ENCODE results near the gene DISC1. TPM values are rescaled to one million over a fixed set of nuclear protein-coding genes. Genes with fewer than 3 reads are reported as not detected.

The DISC1 gene
- total and polyA plus RNA-seq, 2 of the 13 experiments (the other 11 are each of a cell fraction or from before 2014, with no cell fraction given) = 4.2 to 4.6 TPM

DNA sequence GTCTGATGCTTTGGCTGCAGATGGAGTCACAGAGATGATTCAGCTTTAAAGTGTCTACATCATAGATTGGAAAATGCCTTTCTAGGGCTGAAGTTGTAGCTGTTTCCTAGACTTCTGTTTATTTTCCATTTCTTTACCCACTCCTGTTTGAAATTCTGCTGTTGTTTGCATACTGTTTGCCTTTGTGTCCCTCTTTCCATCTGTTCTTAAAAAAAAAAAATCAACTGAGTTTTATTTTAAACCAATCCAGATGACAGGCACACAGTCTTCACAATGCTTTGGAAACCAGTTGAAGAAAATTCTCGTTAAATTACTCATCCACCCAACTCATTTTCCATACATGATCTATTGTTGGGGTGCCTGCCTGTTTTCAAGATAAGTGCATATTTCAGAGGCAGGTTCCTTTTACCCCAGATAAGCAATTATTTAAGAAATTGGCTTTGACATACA, 245.9 kb downstream of the DISC1 start (continued):
- TF ChIP-seq, protein P1, sequence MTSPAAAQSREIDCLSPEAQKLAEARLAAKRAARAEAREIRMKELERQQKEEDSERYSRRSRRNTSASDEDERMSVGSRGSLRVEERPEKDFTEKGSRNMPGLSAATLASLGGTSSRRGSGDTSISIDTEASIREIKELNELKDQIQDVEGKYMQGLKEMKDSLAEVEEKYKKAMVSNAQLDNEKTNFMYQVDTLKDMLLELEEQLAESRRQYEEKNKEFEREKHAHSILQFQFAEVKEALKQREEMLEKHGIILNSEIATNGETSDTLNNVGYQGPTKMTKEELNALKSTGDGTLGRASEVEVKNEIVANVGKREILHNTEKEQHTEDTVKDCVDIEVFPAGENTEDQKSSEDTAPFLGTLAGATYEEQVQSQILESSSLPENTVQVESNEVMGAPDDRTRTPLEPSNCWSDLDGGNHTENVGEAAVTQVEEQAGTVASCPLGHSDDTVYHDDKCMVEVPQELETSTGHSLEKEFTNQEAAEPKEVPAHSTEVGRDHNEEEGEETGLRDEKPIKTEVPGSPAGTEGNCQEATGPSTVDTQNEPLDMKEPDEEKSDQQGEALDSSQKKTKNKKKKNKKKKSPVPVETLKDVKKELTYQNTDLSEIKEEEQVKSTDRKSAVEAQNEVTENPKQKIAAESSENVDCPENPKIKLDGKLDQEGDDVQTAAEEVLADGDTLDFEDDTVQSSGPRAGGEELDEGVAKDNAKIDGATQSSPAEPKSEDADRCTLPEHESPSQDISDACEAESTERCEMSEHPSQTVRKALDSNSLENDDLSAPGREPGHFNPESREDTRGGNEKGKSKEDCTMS (CRISPR knock-in tag; conservative IDR thresholded peaks at IDR 0.05) = no peak
- TF ChIP-seq ZNF460 (CRISPR knock-in tag; IDR thresholded peaks at IDR 0.05; ENCODE audit: borderline replicate concordance) = no peak
- no peak for TF ChIP-seq RAD51 (IDR thresholded peaks at IDR 0.05; ENCODE audit: borderline replicate concordance)
- TF ChIP-seq, protein P2, sequence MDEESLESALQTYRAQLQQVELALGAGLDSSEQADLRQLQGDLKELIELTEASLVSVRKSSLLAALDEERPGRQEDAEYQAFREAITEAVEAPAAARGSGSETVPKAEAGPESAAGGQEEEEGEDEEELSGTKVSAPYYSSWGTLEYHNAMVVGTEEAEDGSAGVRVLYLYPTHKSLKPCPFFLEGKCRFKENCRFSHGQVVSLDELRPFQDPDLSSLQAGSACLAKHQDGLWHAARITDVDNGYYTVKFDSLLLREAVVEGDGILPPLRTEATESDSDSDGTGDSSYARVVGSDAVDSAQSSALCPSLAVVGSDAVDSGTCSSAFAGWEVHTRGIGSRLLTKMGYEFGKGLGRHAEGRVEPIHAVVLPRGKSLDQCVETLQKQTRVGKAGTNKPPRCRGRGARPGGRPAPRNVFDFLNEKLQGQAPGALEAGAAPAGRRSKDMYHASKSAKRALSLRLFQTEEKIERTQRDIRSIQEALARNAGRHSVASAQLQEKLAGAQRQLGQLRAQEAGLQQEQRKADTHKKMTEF (CRISPR knock-in tag; IDR thresholded peaks at IDR 0.05) = no peak
- TF ChIP-seq, protein P3, sequence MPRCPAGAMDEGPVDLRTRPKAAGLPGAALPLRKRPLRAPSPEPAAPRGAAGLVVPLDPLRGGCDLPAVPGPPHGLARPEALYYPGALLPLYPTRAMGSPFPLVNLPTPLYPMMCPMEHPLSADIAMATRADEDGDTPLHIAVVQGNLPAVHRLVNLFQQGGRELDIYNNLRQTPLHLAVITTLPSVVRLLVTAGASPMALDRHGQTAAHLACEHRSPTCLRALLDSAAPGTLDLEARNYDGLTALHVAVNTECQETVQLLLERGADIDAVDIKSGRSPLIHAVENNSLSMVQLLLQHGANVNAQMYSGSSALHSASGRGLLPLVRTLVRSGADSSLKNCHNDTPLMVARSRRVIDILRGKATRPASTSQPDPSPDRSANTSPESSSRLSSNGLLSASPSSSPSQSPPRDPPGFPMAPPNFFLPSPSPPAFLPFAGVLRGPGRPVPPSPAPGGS (CRISPR knock-in tag; IDR thresholded peaks at IDR 0.05) = no peak
- no peak for TF ChIP-seq TARDBP (CRISPR knock-in tag; IDR thresholded peaks at IDR 0.05)
- no peak for TF ChIP-seq POLR2A (IDR thresholded peaks at IDR 0.05; ENCODE audit: insufficient read depth in 1 of 2, low read depth in 2 of 2, low read length in 2 of 2)
- no peak for TF ChIP-seq ZSCAN20 (CRISPR knock-in tag; IDR thresholded peaks at IDR 0.05; ENCODE audit: borderline replicate concordance)
- no peak for TF ChIP-seq ZNF101 (CRISPR knock-in tag; IDR thresholded peaks at IDR 0.05; ENCODE audit: borderline replicate concordance, low read depth)
